Ascending aorta (tissue), 2 donors: ENCODE measurements around the gene ASPDH. TPM values are rescaled to one million over a fixed set of nuclear protein-coding genes. Genes with fewer than 3 reads are reported as not detected.

Source experiments
- DNase-seq, 2 donors: peaks; one replicate each; pipeline ENCODE4 v3.0.0-alpha.2; 2019; ENCODE audit warnings: low spot score in 2 of 2
- H3K27ac ChIP-seq, 2 donors: fragments of 200-600 bp; sonication (generic); one replicate each; pipeline ENCODE4 v1.5.1; 2016 to 2017; ENCODE audit warnings: mild to moderate bottlenecking in 1 of 2
- H3K27me3 ChIP-seq: fragments of 200-600 bp; sonication (generic); one replicate; pipeline ENCODE4 v1.5.1; 2017
- H3K36me3 ChIP-seq, 2 donors: fragments of 200-600 bp; sonication (generic); one replicate each; pipeline ENCODE4 v1.5.1; 2016
- H3K4me1 ChIP-seq, 2 donors: fragments of 200-600 bp; sonication (generic); one replicate each; pipeline ENCODE4 v1.5.1; 2016 to 2017; ENCODE audit warnings: mild to moderate bottlenecking in 1 of 2
- H3K4me3 ChIP-seq, 2 donors: fragments of 200-600 bp; sonication (generic); one replicate each; pipeline ENCODE4 v1.5.1; 2016 to 2017; ENCODE audit warnings: mild to moderate bottlenecking in 1 of 2
- H3K9me3 ChIP-seq, 2 donors: fragments of 200-600 bp; sonication (generic); one replicate each; pipeline ENCODE4 v1.5.1; 2016
- intact Hi-C: fragments of 100-400 bp; cut with DNase I; formaldehyde crosslinking; loops from one replicate; pipeline ENCODE4 v1.15.1; 2023
- total RNA-seq: library from RNA; depleted of rRNA; stranded (reverse); fragments of >200 nt; gene quantifications from one replicate; pipeline ENCODE4 v1.1.0, GENCODE V29; 2016
- TF ChIP-seq, protein P1 (sequence below), 3 experiments: fragments of 200-600 bp in 2 of 3; fragments of 450-650 bp in 1 of 3; sonication (generic) in 2 of 3; IDR thresholded peaks; one replicate each; pipeline ENCODE4 v1.5.1; 2016 to 2019; ENCODE audit warnings: antibody characterized with exemption in 3 of 3, mild to moderate bottlenecking in 1 of 3, moderate library complexity in 1 of 3

ASPDH gene
- total RNA-seq, 1 donor from 2014 or later: not detected

DNA sequence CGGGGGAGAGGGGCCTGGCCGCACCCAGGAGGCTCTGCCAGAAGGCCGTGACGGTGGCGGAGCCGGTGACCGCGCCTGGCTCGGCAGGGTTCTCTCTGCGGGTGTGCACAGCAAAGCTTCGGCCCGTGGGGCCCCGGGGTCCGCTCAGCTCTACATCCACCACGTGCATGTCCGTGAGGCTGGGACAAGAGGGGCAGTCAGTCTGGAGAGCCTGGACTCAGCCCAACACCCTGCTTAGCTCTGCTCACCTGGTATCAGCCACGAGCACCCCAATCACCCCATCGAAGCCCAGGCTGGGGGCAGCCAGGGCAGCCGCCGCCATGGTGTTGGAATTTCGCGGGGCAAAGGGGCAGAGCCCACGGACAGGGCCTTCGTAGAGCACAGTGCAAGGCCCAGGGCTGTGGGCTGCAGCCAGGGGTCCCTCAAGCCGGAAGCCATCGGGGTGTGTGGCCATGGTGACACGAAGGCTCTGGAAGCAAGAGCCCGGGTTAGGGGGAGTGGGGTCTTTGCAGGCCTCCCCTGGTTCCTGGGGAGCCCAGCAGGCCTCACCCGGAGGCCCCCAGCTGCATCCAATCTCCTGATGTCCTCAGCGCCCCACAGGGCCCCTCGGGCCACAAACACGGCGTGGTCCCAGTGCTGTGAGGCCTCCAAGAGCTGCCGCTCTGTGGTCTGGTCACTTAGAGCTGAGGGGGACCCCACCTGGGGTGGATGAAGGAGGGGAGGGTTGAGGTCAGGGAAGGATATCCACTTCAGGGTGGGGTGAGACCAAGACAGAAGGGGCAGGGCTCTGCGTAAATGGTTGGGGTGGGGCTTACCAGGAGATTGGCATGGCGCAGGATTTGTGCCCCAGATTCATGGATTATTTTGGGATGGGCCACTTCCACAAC, 1.4 kb downstream of the ASPDH start:
- H3K36me3 ChIP-seq: no peaks in the 10 kb centered on the region
- TF ChIP-seq, protein P1, sequence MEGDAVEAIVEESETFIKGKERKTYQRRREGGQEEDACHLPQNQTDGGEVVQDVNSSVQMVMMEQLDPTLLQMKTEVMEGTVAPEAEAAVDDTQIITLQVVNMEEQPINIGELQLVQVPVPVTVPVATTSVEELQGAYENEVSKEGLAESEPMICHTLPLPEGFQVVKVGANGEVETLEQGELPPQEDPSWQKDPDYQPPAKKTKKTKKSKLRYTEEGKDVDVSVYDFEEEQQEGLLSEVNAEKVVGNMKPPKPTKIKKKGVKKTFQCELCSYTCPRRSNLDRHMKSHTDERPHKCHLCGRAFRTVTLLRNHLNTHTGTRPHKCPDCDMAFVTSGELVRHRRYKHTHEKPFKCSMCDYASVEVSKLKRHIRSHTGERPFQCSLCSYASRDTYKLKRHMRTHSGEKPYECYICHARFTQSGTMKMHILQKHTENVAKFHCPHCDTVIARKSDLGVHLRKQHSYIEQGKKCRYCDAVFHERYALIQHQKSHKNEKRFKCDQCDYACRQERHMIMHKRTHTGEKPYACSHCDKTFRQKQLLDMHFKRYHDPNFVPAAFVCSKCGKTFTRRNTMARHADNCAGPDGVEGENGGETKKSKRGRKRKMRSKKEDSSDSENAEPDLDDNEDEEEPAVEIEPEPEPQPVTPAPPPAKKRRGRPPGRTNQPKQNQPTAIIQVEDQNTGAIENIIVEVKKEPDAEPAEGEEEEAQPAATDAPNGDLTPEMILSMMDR (IDR thresholded peaks at IDR 0.05): no peak
- peaks cover 6% of the 10 kb centered on the region in 2 donors for H3K4me1 ChIP-seq
- peak overlapping the region in 1 of 2 donors; percentile 65 for H3K27ac ChIP-seq
- intact Hi-C loops: loop anchor here (5.0 to 10.0 kb wide), 5 partner anchors 80 to 852 kb away; partner anchors contain the start of genes CLDND2, ETFB, MYBPC2 and MYH14
- DNase-seq: no peak
- H3K4me3 ChIP-seq: peak overlapping the region in 1 of 2 donors; percentile 92
- no peaks in the 10 kb centered on the region for H3K9me3 ChIP-seq
- H3K27me3 ChIP-seq: no peaks in the 10 kb centered on the region

DNA sequence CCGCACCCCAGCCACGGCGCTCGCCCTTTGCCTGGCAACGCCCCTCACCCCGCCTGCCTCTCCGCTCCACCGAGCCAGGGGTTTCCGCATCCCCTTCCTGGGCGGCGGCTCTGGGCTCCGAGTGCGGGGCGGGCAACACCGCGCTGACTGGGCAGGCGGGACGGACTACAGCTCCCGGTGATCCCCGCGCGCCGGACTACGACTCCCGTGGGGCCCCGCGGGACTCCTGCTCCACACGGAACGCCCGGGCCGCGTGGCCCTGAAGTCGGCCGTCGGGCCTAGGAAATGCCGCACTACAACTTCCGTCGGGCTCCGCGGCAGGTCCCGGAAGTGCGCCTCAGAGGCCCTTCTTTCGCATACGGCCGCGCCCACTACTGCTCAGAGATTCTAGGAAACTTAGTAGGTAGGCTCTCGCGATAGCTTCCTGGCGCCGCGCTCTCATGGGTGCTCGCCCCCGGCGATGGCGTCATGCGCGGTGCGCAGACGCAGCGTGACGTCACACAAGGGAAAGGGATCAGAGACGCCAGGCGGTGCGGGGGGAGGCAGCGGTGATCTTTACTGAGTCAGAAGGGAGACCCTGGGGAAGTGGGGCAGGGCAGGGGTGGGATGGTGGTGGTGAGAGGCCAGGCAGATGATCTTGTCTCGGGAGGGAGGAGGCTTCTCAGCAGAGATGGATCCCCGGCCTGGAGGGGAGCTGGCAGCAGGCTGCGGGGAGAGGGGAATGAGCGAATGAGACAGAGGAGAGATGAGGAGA, 2.5 kb downstream of the ASPDH start, which contains the start of gene JOSD2:
Gene JOSD2 (minus strand): TSS at position 123 of the 754 bp plus-strand sequence. CDS start 760 bp downstream, outside the sequence.
- intact Hi-C loops: loop anchor here (1.0 to 10.0 kb wide), 9 partner anchors 35 to 854 kb away; partner anchors contain the start of genes CLDND2, CTU1, EMC10 and ETFB
- DNase-seq: peak; percentile 97 to 100
- Histone ChIP-seq H3K27me3 (no peaks in the 10 kb centered on the region), H3K4me3 (peak within 1 kb of the TSS; percentile 80 to 92), H3K27ac (peak within 1 kb of the TSS; percentile 65 to 68), H3K4me1 (peaks cover 6% of the 10 kb centered on the region in 2 donors), H3K9me3 (no peaks in the 10 kb centered on the region), H3K36me3 (peaks cover 0 to 1% of the 10 kb centered on the region in 2 donors)
- TF ChIP-seq, protein P1 (IDR thresholded peaks at IDR 0.05): no peak

DNA sequence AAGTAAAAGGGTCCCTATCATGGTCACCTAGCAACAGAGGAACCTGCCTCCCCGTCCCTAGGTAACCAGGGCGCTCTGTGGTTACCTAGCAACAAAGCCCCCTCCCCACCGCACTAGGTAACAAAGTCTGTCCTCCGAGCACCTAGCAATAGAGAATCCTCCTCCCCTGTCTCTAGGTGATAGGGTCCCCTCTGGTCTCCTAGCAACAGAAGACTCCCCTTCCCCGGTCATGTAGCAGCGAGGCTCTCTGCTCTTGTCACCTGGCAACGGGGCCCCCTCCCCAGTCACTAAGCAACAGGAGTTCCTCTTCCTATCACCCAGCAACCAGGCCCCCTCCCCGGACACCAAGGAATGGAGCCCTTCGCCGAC, 3.0 kb downstream of the ASPDH start:
- TF ChIP-seq, protein P1 (IDR thresholded peaks at IDR 0.05): no peak
- H3K36me3 ChIP-seq: peaks cover 0 to 7% of the 10 kb centered on the region in 2 donors
- H3K27ac ChIP-seq: peak overlapping the region; percentile 65 to 68
- peak overlapping the region; percentile 80 to 92 for H3K4me3 ChIP-seq
- no peak for DNase-seq
- no peaks in the 10 kb centered on the region for H3K9me3 ChIP-seq
- intact Hi-C loops: loop anchor here (1.0 to 10.0 kb wide), 9 partner anchors 34 to 854 kb away; partner anchors contain the start of genes CLDND2, CTU1, EMC10 and ETFB
- no peaks in the 10 kb centered on the region for H3K27me3 ChIP-seq
- peaks cover 6% of the 10 kb centered on the region in 2 donors for H3K4me1 ChIP-seq

DNA sequence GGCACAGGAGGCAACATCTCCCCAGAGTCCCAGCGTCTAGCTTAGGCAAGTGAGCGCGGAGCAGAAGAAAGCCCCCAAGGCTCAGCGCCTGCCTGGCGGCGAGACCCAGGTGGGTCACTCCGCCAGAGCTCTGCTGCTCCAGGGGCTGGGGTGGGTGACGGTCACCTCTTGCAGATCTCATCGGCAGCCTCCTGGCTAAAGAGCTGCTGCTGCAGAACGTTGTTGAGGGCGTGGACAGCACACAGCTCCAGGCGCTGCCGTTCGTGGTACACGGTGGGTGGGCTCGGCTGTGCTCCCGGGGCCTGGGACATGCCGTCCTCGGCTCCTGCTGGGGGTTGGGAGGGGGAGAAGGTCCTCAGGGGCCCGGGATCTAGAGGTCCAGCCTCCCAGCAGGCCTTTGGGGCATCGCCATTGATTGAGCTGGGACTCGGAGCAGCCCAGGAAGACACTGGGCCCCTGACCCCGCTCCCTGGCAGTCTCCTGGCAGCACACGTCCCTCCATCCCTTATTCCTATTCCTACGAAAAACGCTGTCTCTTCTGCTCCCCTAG, 3.5 kb downstream of the ASPDH start:
- intact Hi-C loops: loop anchor here (2.0 to 10.0 kb wide), 7 partner anchors 78 to 855 kb away; partner anchors contain the start of genes CLDND2, CTU1, ETFB and MYBPC2
- TF ChIP-seq, protein P1 (IDR thresholded peaks at IDR 0.05): no peak
- Histone ChIP-seq H3K9me3 (no peaks in the 10 kb centered on the region), H3K4me1 (peaks cover 6% of the 10 kb centered on the region in 2 donors), H3K4me3 (peak overlapping the region; percentile 80 to 92), H3K36me3 (peaks cover 0 to 7% of the 10 kb centered on the region in 2 donors), H3K27ac (peak overlapping the region in 1 of 2 donors; percentile 65), H3K27me3 (no peaks in the 10 kb centered on the region)
- no peak for DNase-seq

DNA sequence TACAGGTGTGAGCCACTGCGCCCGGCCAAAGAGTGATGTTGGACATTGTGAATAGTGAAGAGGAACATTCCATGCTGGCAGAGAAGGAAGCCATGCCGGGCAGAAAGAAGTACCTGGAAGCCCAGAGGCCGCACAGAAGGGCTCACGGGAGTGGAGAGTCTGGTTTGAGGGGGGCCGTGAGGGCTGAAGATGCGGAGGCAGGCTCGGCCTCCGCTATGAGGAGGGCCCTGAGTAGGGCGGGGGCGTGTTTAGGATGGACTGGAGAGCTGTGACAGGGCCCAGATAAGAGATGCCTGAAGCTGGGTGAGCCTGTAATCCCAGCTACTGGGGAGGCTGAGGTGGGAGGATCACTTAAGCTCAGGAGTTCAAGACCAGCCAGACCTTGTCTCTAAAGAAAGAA, 4.3 kb downstream of the ASPDH start:
- Histone ChIP-seq H3K4me1 (peaks cover 6% of the 10 kb centered on the region in 2 donors), H3K27me3 (no peaks in the 10 kb centered on the region), H3K9me3 (no peaks in the 10 kb centered on the region), H3K4me3 (no peak overlapping the region), H3K27ac (no peak overlapping the region), H3K36me3 (peaks cover 0 to 7% of the 10 kb centered on the region in 2 donors)
- TF ChIP-seq, protein P1 (IDR thresholded peaks at IDR 0.05): no peak
- DNase-seq: no peak
- intact Hi-C loops: no loop called here
